GM20000 (cell line): ENCODE data around the gene SHANK3.

Source experiments
- DNase-seq: peaks from one replicate; pipeline ENCODE4 v3.0.0; 2012; ENCODE audit warnings: low spot score
- CTCF ChIP-seq: IDR thresholded peaks from 2 replicates; pipeline ENCODE4 v1.5.1; 2012; ENCODE audit warnings: mild to moderate bottlenecking, control low read depth; ENCODE audit errors: extremely low read depth, missing control alignments

Gene SHANK3

DNA sequence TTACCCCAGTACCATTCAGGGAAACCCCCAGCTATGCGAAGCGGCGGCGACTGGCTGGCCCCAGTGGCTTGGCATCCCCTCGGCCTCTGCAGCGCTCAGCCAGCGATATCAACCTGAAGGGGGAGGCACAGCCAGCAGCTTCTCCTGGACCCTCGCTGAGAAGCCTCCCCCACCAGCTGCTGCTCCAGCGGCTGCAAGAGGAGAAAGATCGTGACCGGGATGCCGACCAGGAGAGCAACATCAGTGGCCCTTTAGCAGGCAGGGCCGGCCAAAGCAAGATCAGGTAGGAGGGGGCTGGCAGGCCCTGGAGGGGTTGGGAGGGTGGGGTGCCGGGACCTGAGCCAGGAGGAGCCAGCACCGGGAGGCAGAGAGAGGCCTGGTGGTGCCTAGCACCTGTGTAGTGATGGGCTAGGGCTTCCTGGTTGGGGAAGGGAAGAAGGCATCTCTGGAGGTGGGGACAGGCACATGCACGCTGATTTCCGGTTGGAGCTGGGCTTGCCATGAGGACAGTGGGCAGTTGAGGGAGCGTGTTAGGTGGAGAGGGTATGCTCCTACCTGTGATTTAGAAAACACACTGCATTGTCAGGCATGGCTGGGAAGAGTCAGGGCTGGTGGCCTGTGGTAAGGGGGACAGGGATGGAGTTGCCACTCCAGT, 22.3 kb downstream of the SHANK3 start:
- DNase-seq, result no peak
- no peak for TF ChIP-seq CTCF

GRCh38 chr22:50695421-50696250, 23.0 kb downstream of the SHANK3 start:
- no peak for TF ChIP-seq CTCF
- no peak for DNase-seq

GRCh38 chr22:50696251-50696798, 23.7 kb downstream of the SHANK3 start:
- DNase-seq, result no peak
- TF ChIP-seq CTCF, result no peak

DNA sequence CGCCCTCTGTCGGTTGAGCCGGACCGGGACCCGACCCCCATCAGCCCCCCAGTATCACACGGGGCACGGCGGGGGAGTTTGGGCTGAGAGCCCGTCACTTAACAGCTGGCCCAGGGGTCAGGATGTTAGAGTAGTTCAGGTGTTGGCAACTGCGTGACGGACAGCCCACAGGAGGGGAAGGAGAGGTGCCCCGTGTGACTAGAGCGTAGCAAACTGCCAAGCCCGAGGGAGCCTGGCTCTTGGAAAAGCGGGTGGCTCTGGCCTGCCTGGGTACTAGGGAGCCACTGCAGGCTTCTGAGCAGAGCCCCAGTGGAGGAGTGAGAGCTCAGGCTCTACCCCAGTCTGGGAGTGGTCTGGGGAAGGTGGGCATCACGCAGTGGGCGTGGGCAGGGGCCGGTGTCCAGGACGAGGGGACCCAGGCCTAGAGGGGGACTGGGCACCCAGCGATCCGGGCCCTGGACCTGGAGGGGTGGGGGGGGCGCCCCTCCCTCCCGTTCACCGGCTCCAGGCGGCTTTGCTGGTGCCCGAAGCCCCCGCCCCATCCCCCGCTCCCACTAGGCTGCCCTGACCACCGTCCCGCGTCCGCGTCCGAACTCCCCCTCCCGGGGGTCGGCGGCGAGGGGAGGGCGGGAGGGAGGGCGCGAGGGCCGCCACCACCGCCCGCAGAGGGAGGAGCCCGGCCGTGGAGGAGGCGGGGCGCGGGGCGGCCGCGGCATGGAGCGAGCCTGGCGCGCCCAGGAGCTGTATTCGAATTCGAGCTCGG, 24.4 kb downstream of the SHANK3 start:
- no peak for TF ChIP-seq CTCF
- no peak for DNase-seq

DNA sequence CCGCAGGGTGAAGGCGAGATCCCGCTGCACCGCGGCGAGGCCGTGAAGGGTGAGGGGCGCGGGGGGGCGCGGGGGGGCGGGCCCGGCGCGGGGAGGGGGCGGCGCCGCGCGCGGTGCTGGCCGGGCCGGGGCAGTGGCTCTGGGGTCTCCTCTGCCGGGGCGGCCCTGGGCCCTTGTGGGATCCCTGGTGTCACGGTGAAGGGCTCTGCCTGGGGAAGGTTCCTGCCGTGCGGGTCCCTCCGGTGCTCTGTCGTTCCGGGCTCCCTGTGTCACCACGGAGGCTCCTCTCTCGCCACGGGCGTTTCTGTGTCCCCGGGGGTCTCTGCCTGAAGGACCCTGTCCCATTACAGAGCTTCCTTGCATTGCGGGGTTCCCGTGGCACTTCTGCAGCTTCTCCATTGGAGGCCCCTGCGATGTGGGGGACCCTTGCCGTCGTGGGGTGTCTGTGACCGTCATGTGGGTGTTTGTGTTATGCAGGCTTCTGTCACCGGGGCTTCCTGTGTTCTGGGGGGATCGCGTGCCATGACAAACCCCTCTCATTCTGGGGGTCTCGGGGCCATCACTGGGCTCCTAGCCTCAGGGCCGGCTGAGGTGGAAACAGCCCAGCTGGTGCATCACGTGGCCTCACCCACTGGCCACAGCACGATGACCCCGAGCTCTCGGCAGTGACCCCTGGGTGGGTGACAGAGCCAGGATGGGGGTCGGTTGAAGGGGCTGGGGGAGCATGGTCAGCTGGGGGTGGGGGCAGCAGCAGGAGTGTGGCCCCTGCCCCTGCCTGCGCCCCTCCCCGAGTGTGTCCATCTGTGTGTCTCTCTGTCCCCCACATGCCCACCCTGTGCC, 25.3 kb downstream of the SHANK3 start:
- DNase-seq, result no peak
- TF ChIP-seq CTCF, result no peak

- TF ChIP-seq CTCF, result no peak
- no peak for DNase-seq
Observed at GRCh38 chr22:50698546-50698945, 25.9 kb downstream of the SHANK3 start.
